NCI-H187 (cell line): ENCODE measurements around the gene PLA2G5.

Source experiments
- DNase-seq, 2 experiments: peaks; one replicate each; lab custom pipeline; 2025; lab: John Stamatoyannopoulos, UW

PLA2G5 gene

DNA sequence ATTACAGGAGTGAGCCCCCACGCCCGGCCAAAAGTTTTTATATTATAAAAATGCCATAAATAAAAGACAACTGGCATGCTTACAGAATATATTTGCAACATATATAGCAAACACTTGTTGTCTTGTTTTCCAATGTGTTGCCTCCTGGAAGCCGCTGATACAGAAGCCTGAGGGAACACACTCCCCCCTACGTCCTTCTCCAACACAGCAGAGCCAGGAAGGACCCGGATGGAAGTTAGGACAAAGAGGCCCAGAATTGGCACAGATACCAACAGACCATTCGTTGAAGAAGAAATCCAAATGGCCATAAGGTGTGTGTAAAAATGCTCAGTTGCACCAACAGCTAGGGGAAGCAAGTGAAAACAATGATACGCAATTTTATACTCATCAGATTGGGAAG, 1.3 kb upstream of the PLA2G5 start:
- no peak for DNase-seq

DNA sequence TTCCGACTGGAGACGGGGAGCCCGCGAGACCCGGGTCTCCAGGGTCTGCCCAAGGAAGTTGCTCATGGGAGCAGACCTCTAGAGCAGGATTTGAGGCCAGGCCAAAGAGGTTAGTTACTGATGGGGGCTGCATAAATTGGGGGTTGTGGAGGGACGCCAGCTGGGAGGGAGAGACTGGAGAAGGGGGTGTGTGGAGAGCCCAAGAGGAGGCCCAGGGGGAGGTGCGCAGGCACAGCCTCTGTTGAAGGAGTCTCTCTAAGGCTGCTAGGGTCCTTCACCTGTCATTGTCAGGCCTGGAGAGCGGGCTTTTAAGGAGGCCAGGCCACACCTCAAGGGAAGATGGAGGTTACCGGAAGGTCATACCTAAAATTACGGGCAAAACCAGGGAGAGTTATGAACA, 363 bp downstream of the PLA2G5 start:
- no peak for DNase-seq

DNA sequence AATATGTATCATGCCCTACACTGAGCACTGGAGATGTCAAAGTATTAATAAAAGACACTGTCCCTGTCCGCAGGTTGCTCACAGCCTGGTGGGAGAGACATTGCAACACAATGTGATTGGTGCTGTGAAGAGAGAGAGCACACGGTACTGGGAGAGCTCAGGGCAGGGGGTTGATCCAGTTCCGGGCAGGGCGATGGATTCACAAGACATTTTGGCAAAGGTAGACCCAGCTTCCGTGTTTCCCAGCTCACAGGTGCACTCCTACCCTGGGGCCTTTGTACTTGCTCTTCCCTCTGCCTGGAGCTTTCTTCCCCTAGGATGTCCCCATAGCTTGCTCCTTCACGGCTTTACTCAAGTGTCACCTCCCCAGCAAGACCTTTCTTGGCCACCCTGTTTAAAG, 1.4 kb downstream of the PLA2G5 start:
- no peak for DNase-seq

DNA sequence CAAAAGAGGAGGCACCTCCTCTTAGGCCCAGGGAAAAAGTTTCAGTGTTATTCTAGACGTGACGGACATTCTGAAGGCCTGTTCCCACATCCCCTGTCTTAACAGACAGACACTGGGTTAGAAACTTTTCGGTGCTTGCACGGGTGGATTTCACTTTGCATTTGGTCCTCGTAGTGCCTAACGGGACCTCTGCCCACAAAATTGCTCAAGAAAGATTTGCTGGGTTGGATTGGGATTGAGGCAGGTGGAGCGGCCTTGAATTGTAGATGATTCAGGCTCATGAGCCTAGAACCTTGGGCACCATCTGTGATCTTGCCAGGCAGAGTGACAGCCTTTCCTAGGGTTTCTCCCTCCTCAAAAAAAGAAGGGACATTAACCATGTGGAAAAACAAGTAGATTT, 2.8 kb downstream of the PLA2G5 start:
- DNase-seq, result no peak

DNA sequence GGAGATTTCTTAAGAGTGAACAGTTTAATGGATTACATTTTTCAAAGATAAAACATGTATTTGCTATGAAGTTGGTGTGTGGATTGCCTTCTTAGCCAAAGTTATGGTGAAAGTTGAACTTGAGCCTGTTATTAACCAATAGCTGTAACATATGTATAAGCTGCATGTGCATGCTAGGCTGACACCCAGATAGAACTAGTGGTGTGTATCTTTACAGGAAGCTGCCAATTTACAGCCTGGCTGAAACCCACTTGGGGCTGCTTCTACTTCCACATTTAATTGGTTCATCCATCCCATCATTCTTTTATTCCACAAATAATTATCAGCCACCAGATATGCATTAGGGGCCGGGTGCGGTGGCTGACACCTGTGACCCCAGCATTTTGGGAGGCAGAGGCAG, 3.3 kb downstream of the PLA2G5 start:
- DNase-seq, result no peak

DNA sequence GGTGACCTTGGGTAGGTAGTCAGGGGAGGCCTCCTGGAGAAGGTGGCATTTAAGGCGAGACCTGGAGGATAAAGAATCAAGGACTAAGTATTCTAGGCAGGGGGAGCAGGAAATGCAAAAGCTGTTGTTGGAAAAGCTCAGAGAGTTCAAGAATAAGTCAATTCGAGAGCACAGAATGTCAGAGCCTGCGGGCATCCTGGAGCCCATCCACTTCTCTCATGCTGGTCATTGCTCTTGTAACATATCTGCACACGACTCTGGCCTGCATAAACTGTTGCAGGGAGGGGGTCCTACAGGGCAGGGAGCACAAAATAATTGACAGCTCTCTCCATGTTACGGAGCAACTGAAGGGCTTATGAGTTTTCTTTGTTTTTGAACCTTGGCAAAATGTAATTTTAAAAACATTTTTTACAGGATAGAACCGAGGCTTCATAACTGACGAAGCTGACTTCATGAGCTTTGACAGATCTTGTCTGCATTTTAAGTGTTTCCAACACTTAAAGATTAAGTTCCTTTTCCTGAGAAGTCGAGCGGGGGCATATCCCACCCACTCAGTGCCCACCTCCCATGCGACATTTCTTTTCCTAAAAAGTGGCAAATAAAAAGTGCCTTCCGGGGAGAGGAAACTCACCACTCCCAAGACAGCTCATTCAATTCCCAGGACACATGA, 4.2 kb downstream of the PLA2G5 start:
- DNase-seq, result no peak

DNA sequence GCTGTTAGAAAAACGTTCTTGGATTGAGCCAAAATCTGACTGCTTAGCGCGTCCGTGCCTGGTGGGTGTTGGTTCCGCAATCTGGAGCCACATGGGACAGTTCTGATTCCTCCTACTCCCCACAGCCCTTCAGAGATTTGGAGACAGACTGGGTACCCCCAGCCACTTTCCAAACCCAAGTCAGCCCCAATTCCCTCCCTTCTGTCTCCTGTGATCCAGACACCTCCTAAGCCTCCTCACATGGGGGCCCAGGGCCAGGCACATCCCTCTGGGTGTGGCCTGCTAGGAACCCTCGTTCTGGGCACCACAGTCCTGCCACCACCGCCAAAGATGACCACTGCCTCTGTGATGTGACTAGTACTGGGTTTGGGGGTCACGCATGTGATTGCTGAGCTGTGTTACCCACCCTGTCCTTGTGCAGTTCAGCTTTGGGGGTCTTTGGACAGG, 4.8 kb downstream of the PLA2G5 start:
- DNase-seq, result no peak

DNA sequence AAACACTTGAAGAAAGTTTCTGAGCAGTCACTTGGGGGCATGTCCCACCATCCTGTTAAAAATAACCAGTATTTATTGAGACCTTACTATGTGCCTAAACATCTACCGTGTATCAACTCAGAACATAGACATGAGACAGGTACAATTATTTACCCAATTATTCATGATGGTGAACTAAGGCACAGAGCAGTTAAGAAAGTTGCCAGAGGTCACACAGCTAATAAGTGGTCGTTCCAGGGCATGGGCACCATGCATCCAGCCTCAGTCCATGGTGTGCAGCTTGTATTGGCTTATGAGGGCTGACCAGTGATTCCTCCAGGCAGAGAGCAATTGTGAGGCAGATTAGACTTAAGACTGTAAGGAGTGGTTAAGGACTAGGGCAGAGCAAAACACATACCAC, 5.4 kb downstream of the PLA2G5 start:
- DNase-seq, result no peak

DNA sequence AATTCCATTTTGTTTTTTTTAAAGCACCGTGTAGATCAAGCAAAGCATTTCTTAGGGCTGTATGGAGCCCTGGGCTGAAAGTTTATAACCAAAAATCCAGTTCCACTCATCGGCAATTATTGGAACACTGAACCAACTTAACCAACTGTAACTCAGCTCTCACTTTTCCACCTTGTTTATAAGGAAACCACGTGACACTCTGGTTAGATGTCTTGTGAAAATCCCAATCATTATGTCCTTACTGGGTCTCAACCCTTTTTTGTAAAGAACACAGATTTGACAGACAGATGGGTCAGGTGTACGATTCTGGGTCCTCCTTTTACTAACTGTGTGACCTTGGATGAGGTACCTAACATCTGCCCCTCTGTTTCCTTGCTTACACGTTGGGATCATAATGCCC, 6.2 kb downstream of the PLA2G5 start:
- DNase-seq, result no peak

DNA sequence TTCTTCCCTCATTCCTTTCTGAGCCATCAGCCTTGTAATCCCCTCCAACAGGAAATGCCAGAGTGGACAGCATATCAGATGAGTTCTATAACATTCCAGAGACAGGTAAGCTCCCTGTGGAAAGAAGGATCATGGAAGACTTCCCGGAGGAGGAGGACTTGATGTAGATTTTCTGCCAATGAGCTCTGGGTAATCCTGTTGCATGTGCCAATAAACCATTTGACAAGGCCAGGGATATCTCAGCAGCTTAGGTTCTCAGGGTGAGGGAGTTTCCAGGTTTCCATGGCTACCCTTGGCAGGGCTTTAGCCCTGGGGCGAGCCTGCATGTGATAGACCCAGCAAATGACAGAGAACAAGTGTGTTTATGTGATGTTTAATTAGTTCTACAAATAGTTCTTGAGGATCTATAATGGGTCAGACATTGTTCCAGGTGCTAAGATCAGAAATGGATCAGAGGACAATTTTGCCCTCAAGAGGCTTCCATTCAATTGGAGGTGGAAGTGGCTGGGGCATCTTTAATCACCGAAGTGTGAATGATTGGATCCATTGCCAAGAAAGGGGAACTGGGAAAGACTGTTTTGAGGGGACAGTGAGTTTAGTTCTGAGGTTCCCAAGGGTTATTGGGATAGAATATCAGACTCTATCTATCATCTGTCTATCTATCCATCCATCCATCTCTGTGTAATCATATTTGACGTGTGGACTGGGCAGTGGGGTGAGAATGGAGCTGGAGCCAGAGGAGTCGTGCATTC, 6.9 kb downstream of the PLA2G5 start:
- no peak for DNase-seq

DNA sequence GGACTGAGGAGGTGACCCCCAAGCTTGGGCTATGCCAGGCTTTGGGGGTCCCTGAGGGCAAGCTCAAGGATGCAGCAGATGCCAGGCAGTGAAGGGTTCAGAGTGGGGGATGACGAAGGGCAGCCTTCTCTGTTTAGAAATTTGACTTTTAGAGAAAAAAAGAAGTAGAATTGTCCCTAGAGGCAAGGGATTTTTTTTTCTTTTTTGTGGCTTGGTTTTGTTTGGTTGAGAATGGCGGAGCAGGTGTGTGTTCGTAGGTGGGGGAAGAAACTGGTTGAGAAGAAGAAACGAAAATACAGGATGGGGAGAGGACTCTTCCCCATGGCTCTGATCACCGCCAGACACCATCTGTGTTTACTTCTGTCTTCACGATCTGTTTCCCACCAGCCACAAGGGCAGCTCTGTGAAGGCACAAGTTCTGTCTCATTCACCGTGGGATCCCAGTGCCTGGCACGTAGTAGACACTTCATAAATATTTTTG, 8.2 kb downstream of the PLA2G5 start:
- no peak for DNase-seq

DNA sequence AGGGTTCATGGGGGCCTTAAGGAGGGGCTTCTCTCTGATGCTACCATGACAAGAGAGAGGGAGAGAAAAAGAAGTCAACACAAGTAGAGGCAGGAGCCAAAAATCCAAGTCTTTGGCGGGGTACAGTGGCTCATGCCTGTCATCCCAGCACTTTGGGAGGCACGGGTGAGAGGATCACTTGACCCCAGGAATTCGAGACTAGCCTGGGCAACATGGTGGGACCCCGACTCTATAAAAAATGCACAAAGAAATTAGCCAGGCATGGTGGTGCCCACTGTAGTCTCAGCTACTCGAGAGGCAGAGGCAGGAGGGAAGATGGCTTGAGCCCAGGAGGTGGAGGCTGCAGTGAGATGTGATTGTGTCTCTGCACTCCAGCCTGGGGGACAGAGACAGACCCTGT, 8.7 kb downstream of the PLA2G5 start:
- no peak for DNase-seq

DNA sequence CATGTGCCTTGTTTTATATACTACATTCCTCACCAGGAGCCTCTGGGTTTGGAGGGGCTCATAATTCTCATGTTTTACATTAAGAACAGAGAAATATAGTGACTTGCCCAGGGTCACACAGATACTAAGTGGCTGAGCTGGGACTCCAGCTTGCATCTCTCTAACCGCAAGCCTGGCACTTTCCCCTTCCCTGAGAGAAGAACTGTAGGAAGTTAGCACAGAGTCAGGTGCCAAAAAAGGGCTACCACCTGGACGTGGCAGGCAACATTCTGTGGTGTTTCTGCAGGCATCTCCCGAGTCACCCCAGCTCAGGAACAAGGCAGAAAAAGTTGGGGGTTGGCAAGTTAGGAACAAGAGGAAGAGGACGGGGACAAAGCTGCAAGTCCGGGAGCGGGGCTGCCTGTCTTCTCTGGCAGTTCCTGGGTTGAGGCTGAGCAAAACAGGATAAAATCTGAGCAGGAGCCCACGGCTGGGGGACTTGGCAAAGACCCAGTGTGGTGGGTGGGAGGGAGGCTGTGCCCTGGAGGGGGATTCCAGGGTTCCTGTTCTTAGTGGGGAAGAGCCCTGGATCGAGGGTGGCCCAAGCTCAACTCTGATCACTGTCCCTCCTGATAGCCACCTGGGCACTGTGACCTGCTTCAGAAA, 9.8 kb downstream of the PLA2G5 start:
- no peak for DNase-seq

DNA sequence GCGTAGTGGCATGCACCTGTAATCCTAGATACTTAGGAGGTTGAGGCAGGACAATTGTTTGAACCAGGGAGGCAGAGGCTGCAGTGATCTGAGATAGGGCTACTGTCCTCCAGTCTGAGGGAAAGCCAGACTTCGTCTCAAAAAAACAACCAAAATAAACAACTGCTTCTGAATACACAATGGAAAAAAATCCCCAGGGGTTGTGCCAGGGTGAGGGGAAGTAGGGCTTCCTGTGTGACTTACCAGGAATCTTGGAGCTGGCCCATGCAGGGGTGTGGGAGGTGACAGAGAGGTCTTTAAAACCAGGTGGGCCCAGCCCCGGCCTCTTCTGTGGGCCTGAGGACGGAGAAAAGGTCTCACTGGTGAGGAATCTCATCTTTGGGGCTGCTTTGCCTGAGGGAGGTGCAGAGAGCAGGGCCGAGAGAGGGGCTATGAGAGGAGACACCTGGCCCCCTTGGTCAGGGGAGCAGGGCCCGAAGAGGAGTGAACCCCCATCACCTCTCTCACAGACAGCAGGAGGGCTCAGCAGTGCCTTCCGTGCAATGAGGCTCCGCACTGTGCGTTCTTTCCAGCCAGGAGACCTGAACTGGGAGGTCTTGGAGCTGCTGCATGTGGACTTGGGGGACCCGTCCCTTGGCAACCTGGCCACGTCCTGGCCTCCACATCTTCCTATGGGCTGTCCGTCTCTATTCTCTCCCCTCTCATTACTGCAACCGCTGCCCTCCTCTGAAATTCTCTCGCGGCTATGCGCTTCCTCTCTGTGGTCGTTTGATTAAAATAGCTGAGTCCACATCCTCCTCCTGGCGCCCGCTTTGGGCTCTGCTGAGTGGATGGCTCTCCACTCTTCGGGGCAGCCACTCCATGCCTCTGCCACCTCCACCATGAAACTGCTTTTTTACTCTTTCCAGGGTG, 10.7 kb downstream of the PLA2G5 start:
- no peak for DNase-seq

DNA sequence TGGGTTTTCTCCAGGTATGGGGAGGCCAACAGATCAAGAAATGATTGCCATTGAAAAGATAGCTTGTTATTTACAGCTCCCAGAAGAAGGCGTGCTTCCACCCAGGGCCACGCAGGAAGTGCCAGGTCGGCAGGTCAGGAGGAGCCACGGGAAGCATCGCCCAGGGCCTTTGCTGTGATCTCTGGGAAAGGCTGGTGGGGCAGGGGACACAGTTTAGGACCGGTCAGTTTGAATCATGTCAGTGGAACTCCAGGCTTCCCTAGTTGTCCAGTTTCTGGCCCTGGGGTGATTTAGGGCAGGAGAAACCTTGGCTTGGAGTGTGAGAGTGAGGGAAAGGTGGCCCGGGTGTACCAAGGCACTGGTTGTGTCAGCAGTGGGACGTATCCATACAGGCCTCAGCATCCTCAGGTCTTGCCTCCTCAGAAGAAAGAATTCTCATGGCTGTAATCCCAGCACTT, 11.4 kb downstream of the PLA2G5 start:
- DNase-seq, result no peak

DNA sequence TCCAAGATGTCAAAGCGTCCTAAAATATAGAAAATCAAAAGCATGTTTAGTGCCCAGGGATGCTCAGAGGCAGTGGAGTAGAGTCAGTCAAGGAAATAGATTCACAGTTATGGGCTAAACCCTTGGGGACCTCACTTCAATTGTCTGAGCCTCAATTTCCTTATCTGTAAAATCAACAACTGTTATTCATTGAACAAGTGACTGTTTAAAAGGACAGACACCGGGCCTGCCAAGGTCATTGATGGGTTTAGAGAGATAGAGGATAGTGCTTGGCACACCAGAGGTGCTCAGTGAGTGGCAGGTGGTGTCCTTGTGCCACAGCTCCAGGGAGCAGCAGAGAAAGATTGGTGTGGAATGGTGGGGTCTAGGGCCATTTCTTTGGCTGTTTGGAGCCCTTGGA, 12.8 kb downstream of the PLA2G5 start:
- DNase-seq, result no peak

DNA sequence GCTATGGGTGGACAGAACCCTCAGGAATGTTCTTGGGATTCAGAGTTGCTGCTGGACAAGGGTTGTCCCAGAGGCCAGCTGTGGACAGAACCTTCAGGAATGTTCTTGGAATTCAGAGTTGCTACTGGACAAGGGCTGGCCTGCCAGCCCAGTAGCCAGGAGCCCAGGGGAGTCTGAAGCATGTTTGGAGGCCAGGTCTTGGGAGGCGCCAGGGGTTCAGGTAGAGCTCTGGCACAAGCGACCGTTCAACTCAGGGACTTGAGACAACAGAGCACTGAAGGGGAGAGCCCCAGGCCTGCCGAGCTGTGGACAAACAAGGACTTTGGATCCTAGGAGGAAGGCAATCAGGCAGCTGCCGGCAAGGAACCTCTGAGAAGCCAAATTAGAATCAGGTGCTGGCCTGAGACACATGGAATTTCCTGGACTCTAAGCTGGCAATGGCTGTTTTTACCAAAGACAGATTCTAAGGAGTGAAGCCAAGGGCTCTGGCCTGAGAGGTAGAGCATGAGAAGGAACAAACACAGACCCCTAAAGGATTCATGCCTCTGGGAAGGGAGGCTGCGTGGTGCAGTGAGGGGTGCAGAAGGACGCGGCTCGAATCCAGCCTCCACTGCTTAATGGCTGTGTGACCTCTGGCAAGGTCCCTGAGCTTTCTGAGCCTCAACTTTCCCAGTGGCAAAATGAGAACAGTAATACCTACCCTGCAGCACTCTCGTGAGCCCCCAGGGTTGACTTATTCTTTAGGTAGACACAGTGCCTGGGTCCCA, 13.4 kb downstream of the PLA2G5 start:
- no peak for DNase-seq

DNA sequence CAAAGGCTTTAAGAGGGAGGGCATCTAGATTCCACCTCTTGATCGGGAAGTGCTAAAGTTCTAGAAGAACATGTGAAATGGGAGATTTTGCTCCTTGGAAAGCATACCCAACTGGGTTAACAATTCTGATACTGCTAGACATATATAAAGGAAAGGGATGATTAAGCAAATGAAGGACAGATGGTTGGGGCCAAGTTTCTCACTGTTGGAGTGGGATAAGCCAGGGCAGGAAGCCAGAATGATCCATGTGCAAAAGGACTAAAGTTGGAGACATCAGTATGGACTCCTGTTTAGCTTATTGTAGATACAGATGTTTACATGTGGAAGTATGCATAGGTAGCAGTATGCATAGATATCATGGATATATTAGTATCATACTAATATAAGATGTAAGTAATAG, 16.8 kb downstream of the PLA2G5 start:
- DNase-seq, result no peak

DNA sequence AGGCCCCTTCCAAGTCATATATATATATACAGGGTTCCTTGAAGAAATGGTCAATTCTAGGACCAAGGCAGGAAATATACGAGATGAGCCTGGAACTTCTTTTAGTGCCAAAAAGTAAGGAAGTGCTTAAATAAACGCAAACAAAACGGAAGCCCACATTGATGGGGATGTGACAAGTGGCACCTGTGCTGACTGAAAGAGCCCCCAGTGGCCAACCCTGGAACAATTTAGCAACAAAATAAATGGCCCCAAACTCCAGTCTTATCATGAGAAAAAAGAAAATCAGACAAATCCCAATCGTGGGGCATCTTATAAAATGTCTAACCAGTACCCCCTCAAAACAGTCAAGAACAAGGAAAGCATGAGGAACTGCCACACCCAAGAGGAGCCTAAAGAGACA, 17.7 kb downstream of the PLA2G5 start:
- no peak for DNase-seq

DNA sequence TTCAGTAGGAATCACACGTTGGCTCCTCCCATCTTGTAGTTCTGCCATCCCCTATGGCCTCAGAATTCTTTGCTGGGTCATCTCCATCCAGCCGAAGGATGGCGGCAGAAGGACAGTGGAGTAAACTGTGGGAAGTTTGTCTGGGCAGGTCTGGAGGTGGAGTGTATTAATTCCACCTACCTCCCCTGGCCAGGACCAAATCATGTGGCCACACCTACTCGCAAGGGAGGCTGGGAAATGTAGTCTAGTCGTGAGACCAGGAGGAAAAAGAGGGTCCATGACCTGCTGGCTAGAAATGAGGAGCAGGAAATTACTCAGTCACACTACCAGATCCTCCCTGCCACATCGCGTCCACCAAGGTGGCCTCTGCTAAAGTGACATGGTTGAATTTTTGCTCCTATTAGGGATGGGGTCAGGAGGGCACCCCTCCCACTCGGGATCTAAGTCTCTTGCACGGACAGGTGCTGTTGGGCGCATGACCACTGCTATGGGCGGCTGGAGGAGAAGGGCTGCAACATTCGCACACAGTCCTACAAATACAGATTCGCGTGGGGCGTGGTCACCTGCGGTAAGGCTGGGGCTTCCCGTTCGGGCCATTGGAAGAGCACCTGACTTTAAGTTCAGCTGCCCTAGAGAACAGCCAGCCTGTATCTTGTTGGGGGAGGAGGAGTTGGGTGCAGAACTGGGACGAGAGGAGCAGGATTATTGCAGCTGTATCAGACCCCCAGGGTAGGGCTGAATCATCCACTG, 19.5 kb downstream of the PLA2G5 start:
- no peak for DNase-seq

DNA sequence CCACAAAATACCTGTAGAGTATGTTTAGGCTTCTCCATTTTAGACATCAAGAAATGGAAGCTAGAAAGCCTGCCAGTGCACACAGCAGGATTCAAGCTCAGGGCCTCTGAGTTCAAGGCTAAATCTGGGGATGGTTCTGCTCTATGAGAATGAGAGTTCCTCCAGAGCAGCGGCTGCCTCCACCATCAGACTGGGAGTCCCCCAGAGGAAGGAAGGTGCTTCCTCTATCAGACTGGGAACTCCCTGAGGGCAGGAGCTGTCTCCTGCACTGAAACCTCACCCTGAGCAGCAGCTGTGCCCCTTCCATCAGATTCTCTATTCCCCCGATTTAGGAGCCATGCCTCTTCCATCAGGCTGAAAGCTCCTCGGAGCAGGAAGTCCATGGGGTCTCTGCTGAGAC, 20.1 kb downstream of the PLA2G5 start:
- DNase-seq, result no peak
